HEK293 (cell line): ENCODE data around the gene TSEN54.

Source experiments
- CTCF ChIA-PET: fragments of 350-600 bp; formaldehyde crosslinking; extraction: SDS; loops from one replicate; lab custom pipeline; 2021; ENCODE audit warnings: antibody characterized with exemption; lab: Yijun Ruan, JAX
- POLR2A ChIA-PET: fragments of 300-600 bp; formaldehyde crosslinking; extraction: SDS; loops from one replicate; lab custom pipeline; 2020; ENCODE audit warnings: antibody characterized with exemption, inconsistent platforms; lab: Yijun Ruan, JAX
- H3K27ac ChIP-seq: fragments of 200-500 bp; sonication (Bioruptor generic); 2 replicates; pipeline ENCODE4 v1.5.1; 2014; ENCODE audit warnings: low read depth, low read length, control low read depth, inconsistent platforms; ENCODE audit errors: extremely low read depth
- H3K36me3 ChIP-seq, 2 experiments: fragments of 200-500 bp in 1 of 2; sonication (Bioruptor generic) in 1 of 2; 1 replicate in 1 of 2; 2 replicates in 1 of 2; pipeline ENCODE4 v1.5.1; 2014 to 2017; ENCODE audit warnings: inconsistent platforms in 2 of 2, low read length in 2 of 2; ENCODE audit not compliant: control insufficient read depth in 2 of 2, insufficient read depth in 1 of 2
- H3K4me1 ChIP-seq: fragments of 200-500 bp; sonication (Bioruptor generic); 2 replicates; pipeline ENCODE4 v1.5.1; 2014; ENCODE audit warnings: mild to moderate bottlenecking, low read length, inconsistent platforms; ENCODE audit not compliant: control insufficient read depth, insufficient read depth
- H3K4me3 ChIP-seq: 2 replicates; pipeline ENCODE4 v1.5.1; 2011; ENCODE audit warnings: low read depth, mild to moderate bottlenecking, control low read depth, low read length, moderate library complexity
- H3K9me3 ChIP-seq: fragments of 200-500 bp; sonication (Bioruptor generic); 2 replicates; pipeline ENCODE4 v1.5.1; 2014; ENCODE audit warnings: low read depth, low read length, inconsistent platforms; ENCODE audit not compliant: control insufficient read depth, insufficient read depth
- GFI1B ChIP-seq: fragments of 450-650 bp; formaldehyde crosslinking; IDR thresholded peaks from 2 replicates; pipeline ENCODE4 v1.5.1; 2016; ENCODE audit warnings: missing biosample characterization, missing genetic modification characterization
- KLF1 ChIP-seq: fragments of 450-650 bp; formaldehyde crosslinking; IDR thresholded peaks from 2 replicates; pipeline ENCODE4 v1.5.1; 2016; ENCODE audit warnings: missing biosample characterization, missing genetic modification characterization
- SETDB1 ChIP-seq: IDR thresholded peaks from one replicate; pipeline ENCODE4 v1.6.1; 2017; ENCODE audit warnings: mild to moderate bottlenecking, low read length, moderate library complexity, mixed read lengths; ENCODE audit not compliant: insufficient read length
- YY1 ChIP-seq: fragments of 450-650 bp; formaldehyde crosslinking; IDR thresholded peaks from 2 replicates; pipeline ENCODE4 v1.5.1; 2018; ENCODE audit warnings: missing biosample characterization, missing genetic modification characterization
- ZFHX2 ChIP-seq: fragments of 450-650 bp; formaldehyde crosslinking; conservative IDR thresholded peaks from 2 replicates; pipeline ENCODE4 v1.5.1; 2016; ENCODE audit warnings: missing biosample characterization, missing genetic modification characterization
- ZIC2 ChIP-seq: fragments of 450-650 bp; formaldehyde crosslinking; IDR thresholded peaks from 2 replicates; pipeline ENCODE4 v1.5.1; 2016; ENCODE audit warnings: missing biosample characterization, missing genetic modification characterization
- ZNF10 ChIP-seq: fragments of 450-650 bp; formaldehyde crosslinking; IDR thresholded peaks from 2 replicates; pipeline ENCODE4 v1.5.1; 2017; ENCODE audit warnings: missing biosample characterization, missing genetic modification characterization
- ZNF24 ChIP-seq: fragments of 450-650 bp; formaldehyde crosslinking; IDR thresholded peaks from 2 replicates; pipeline ENCODE4 v1.5.1; 2016; ENCODE audit warnings: missing biosample characterization, missing genetic modification characterization
- ZNF311 ChIP-seq: fragments of 450-650 bp; formaldehyde crosslinking; IDR thresholded peaks from 2 replicates; pipeline ENCODE4 v1.5.1; 2017; ENCODE audit warnings: missing biosample characterization, missing genetic modification characterization, borderline replicate concordance
- ZNF548 ChIP-seq: fragments of 450-650 bp; formaldehyde crosslinking; IDR thresholded peaks from 2 replicates; pipeline ENCODE4 v1.5.1; 2016; ENCODE audit warnings: missing biosample characterization, missing genetic modification characterization
- ZNF600 ChIP-seq: fragments of 450-650 bp; formaldehyde crosslinking; IDR thresholded peaks from 2 replicates; pipeline ENCODE4 v1.5.1; 2016; ENCODE audit warnings: missing biosample characterization, missing genetic modification characterization
- TF ChIP-seq, protein P1 (sequence below): fragments of 450-650 bp; formaldehyde crosslinking; IDR thresholded peaks from 2 replicates; pipeline ENCODE4 v1.5.1; 2016; ENCODE audit warnings: missing biosample characterization, missing genetic modification characterization
- TF ChIP-seq, protein P2 (sequence below): fragments of 450-650 bp; formaldehyde crosslinking; IDR thresholded peaks from 2 replicates; pipeline ENCODE4 v1.5.1; 2016; ENCODE audit warnings: missing biosample characterization, missing genetic modification characterization, borderline replicate concordance

Gene TSEN54

DNA sequence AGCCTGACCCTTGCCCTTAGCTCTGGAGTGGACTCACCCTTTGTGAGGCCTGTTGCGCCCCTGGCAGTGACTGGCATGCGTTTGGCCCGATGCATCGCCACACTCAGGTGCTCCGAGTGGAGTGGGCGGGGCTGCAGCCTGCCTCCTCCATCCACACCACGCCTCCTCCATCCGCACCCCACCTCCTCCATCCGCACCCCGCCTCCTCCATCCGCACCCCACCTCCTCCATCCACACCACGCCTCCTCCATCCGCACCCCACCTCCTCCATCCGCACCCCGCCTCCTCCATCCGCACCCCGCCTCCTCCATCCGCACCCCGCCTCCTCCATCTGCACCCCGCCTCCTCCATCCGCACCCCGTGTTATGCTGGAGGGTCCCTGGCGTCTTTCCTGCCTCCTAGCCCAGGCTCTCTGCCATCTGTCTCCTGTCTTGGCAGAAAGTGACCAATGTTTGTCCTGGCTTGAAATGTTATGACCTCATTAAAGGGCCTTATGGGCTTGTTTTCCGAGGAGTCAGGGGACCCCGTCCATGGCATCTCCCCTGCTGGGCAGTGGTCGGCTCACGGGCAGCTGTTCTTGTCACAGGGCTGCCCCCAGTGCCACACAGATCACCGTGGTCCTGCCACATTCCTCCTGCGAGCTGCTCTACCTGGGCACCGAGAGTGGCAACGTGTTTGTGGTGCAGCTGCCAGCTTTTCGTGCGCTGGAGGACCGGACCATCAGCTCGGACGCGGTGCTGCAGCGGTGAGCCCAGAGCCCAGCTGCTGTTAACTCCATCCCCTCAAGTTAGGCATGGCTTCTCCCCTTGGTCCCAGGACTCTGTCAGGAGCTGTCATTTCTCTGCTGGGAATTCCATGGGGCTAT, 42.6 kb downstream of the TSEN54 start:
- no peaks in the 10 kb centered on the region for H3K9me3 ChIP-seq
- 0 out of 2 replicates have a peak, but pooled peaks cover 5% of the 10 kb centered on the region for H3K4me1 ChIP-seq
- ChIA-PET CTCF (interaction anchor here (0.6 to 1.3 kb wide), 3 partner anchors 11 to 445 kb away, joined by 3 to 5 read pairs (median 3); partner anchors contain the start of gene SMIM5), POLR2A (interaction anchor here (0.5 kb wide), 1 partner anchor 107 kb away, joined by 3 read pairs; no protein-coding TSS in a partner anchor)
- no peak overlapping the region for H3K4me3 ChIP-seq
- peaks cover 0 to 12% of the 10 kb centered on the region in 2 experiments; a peak in 1 of 3 replicates for H3K36me3 ChIP-seq
- no peak overlapping the region for H3K27ac ChIP-seq
- TF ChIP-seq ZFHX2 (tag by site-specific recombination) (0 out of 2 replicates have a peak, but pooled peaks have one; percentile 21), ZNF548 (no peak), YY1 (tag by site-specific recombination) (no peak), KLF1 (peak; percentile 47)
- TF ChIP-seq, all 188 proteins: peak for 2

- H3K4me1 ChIP-seq, result 0 out of 2 replicates have a peak, but pooled peaks cover 5% of the 10 kb centered on the region
- peaks cover 0 to 16% of the 10 kb centered on the region in 2 experiments; a peak in 1 of 3 replicates for H3K36me3 ChIP-seq
- POLR2A ChIA-PET, result interaction anchor here (1.5 kb wide), 1 partner anchor 11 kb away, joined by 5 read pairs; no protein-coding TSS in a partner anchor
- H3K9me3 ChIP-seq, result no peaks in the 10 kb centered on the region
- CTCF ChIA-PET, result interaction anchor here (0.5 to 1.3 kb wide), 3 partner anchors 28 to 74 kb away, joined by 3 to 5 read pairs (median 4); partner anchors contain the start of gene SMIM5
- H3K27ac ChIP-seq, result no peak overlapping the region
- TF ChIP-seq GFI1B (no peak), ZNF600 (peak; percentile 23; the same call in 1 of the 2 replicates), ZNF10 (tag by site-specific recombination) (no peak), ZIC2 (peak; percentile 38; the same call in 1 of the 2 replicates)
- H3K4me3 ChIP-seq, result no peak overlapping the region
These were observed 43.7 kb downstream of the TSEN54 start for GRCh38 chr17:75559958-75560533.

DNA sequence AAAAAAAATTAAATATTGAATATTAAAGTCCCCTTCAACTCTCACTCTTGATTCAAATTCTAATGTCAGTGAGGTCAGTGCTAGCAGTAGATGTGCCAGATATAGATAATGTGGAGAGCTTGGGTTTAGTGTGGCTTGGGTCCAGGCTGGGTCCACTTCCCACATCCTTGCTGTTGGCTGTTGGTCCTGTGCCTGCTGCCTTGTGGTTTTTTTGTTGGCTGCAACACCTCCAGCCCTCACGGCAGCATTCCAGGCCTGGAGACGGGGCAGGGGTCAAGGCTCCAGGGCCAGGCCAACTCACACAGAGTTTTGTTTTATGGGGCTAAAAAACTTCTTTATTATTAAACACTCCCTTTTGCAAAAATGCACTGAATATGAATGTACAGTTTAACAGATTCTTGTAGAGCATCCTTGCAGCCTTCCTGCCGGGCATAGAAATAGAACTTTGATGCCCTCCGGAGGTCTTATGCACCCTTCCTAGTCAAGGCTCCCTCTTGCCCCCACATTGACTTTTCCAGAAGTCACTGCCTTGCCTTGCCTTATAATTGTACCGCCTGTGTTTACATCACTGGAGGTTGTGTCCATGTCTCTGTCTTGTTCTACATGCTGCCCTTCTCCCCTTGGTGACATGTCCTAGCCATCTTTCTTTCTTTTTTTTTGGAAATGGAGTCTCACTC, 45.7 kb downstream of the TSEN54 start:
- no peak overlapping the region for H3K4me3 ChIP-seq
- ChIA-PET CTCF (interaction anchor here (0.6 to 0.7 kb wide), 2 partner anchors 109 to 149 kb away, joined by 3 read pairs; no protein-coding TSS in a partner anchor), POLR2A (no interaction called here)
- H3K27ac ChIP-seq, result no peak overlapping the region
- H3K36me3 ChIP-seq, result peaks cover 0 to 22% of the 10 kb centered on the region in 2 experiments; a peak in 1 of 3 replicates
- 0 out of 2 replicates have a peak, but pooled peaks cover 2% of the 10 kb centered on the region for H3K4me1 ChIP-seq
- TF ChIP-seq, protein P1, sequence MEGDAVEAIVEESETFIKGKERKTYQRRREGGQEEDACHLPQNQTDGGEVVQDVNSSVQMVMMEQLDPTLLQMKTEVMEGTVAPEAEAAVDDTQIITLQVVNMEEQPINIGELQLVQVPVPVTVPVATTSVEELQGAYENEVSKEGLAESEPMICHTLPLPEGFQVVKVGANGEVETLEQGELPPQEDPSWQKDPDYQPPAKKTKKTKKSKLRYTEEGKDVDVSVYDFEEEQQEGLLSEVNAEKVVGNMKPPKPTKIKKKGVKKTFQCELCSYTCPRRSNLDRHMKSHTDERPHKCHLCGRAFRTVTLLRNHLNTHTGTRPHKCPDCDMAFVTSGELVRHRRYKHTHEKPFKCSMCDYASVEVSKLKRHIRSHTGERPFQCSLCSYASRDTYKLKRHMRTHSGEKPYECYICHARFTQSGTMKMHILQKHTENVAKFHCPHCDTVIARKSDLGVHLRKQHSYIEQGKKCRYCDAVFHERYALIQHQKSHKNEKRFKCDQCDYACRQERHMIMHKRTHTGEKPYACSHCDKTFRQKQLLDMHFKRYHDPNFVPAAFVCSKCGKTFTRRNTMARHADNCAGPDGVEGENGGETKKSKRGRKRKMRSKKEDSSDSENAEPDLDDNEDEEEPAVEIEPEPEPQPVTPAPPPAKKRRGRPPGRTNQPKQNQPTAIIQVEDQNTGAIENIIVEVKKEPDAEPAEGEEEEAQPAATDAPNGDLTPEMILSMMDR (tag by site-specific recombination), result peak; percentile 22; the same call in 1 of the 2 replicates
- no peak for TF ChIP-seq ZNF311 (tag by site-specific recombination)
- no peak for TF ChIP-seq SETDB1
- TF ChIP-seq, protein P2, sequence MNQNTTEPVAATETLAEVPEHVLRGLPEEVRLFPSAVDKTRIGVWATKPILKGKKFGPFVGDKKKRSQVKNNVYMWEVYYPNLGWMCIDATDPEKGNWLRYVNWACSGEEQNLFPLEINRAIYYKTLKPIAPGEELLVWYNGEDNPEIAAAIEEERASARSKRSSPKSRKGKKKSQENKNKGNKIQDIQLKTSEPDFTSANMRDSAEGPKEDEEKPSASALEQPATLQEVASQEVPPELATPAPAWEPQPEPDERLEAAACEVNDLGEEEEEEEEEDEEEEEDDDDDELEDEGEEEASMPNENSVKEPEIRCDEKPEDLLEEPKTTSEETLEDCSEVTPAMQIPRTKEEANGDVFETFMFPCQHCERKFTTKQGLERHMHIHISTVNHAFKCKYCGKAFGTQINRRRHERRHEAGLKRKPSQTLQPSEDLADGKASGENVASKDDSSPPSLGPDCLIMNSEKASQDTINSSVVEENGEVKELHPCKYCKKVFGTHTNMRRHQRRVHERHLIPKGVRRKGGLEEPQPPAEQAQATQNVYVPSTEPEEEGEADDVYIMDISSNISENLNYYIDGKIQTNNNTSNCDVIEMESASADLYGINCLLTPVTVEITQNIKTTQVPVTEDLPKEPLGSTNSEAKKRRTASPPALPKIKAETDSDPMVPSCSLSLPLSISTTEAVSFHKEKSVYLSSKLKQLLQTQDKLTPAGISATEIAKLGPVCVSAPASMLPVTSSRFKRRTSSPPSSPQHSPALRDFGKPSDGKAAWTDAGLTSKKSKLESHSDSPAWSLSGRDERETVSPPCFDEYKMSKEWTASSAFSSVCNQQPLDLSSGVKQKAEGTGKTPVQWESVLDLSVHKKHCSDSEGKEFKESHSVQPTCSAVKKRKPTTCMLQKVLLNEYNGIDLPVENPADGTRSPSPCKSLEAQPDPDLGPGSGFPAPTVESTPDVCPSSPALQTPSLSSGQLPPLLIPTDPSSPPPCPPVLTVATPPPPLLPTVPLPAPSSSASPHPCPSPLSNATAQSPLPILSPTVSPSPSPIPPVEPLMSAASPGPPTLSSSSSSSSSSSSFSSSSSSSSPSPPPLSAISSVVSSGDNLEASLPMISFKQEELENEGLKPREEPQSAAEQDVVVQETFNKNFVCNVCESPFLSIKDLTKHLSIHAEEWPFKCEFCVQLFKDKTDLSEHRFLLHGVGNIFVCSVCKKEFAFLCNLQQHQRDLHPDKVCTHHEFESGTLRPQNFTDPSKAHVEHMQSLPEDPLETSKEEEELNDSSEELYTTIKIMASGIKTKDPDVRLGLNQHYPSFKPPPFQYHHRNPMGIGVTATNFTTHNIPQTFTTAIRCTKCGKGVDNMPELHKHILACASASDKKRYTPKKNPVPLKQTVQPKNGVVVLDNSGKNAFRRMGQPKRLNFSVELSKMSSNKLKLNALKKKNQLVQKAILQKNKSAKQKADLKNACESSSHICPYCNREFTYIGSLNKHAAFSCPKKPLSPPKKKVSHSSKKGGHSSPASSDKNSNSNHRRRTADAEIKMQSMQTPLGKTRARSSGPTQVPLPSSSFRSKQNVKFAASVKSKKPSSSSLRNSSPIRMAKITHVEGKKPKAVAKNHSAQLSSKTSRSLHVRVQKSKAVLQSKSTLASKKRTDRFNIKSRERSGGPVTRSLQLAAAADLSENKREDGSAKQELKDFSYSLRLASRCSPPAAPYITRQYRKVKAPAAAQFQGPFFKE, result no peak
- no peak for TF ChIP-seq ZNF24 (tag by site-specific recombination)
- no peaks in the 10 kb centered on the region for H3K9me3 ChIP-seq
